HG03064 (cell line): Measurements from ENCODE around the gene TOM1L2.
"Not testable (repeated sequence)": the region's sequence is repeated elsewhere in the genome, so short reads cannot be mapped to it uniquely, and the experiment has no call there.

Experiments used
- ATAC-seq: cut with Tn5 transposase; IDR thresholded peaks from one replicate; pipeline ENCODE4 v1.9.1; 2021; ENCODE audit warnings: low read depth; ENCODE audit not compliant: unreplicated experiment

TOM1L2 gene

DNA sequence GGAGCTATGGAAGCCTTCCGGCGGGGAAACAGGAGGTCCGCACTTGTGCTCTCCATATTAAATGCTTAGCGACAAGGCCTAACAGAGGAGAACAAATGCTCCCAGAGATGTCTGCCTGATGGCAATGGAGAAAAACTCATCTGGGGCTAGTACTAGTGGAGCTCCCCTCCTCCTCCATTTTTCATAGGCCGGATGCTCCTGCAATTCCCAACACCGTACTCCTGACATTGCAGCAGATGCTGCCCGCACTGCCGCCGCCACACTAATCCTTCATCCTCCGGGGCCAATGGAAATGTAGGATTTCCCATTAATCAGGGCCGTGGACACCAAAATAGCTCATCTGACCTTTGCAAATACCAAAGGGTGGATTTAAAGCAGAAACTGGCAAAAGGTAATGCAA, 27.5 kb downstream of the TOM1L2 start:
- no peak for ATAC-seq

DNA sequence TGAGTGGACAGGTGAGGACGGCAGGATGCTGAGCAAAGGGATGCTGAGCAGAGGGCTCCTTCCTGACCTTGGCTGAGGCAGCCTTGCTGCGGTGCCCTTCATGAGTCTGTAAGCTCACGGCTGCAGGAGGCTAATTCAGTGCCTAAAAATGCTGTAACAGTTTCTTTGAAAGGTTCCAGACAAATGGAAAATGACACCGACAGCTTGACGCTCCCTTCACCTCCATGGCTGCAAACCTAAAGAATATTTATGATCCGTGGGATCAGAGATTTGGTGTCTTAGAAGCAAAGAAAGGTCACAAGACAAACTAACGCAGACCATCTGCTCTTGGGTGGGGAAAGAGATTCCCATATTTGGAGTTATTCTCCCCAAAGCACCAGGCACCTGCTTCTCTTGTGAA, 28.0 kb downstream of the TOM1L2 start:
- no peak for ATAC-seq

DNA sequence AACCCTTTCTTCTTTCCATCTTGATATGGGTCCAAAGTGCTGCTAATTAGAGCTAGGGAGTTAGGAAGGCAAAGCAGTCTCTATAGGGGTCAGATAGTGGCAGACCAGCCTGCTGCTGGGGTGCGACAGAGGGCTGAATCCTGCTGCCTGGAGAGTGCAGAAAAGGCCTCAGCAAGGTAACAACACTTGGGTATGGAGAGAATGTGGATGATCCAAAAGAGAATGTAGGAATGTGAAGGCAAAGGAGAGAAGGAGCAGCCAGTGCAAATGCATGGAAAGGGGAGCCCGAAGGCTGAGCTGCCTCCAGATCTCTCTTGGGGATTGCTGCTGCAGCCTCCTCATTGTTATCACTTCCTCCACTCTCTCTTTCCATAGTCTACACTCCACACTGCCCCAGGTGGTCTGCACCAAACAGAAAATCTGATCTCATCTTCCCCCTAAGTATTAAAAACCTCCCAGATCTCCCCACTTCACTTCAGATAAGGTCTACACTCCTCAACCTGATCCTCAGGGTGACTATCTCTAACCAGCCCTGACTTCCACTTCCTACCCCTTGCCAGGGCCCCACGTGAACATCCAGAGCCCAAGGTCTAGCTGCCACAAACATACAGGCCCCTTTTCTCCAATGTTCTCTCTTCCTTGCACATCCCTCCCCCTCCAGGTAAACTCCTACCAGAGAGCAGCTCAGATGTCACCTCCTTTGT, 28.8 kb downstream of the TOM1L2 start:
- no peak for ATAC-seq

- no peak for ATAC-seq
Observed at GRCh38 chr17:17942846-17943245, 29.4 kb downstream of the TOM1L2 start.

GRCh38 chr17:17941015-17941414, 31.2 kb downstream of the TOM1L2 start:
- no peak for ATAC-seq

DNA sequence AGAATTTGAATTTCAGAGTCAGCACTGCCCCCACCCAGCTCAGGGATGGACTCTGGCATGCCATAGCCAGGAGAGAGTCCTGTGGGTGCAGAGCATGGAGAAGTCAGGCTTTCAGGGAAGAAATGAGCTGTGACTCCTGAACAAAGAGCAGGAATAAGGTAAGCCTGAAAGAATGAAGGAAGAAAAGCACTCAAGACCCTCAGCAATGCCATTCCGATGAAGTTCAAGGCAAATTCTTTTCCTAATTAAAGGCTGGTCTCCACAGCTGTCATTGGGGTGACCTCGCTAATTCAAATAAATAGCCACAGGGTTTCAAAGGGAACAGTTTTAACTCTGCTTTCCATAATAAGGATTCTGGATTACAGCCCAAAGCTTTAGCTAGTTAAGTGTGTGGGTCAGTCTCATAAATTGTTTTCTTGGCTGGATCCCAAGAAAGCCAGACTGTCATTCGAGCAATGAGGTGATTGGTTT, 31.7 kb downstream of the TOM1L2 start:
- ATAC-seq = no peak

- not testable (repeated sequence) for ATAC-seq
Observed at GRCh38 chr17:17939941-17940340, 32.3 kb downstream of the TOM1L2 start.

- ATAC-seq = no peak
Observed at GRCh38 chr17:17938388-17939107, 33.7 kb downstream of the TOM1L2 start.

- no peak for ATAC-seq
Observed at GRCh38 chr17:17937958-17938357, 34.2 kb downstream of the TOM1L2 start.

GRCh38 chr17:17937201-17937853, 34.9 kb downstream of the TOM1L2 start:
- ATAC-seq = no peak

DNA sequence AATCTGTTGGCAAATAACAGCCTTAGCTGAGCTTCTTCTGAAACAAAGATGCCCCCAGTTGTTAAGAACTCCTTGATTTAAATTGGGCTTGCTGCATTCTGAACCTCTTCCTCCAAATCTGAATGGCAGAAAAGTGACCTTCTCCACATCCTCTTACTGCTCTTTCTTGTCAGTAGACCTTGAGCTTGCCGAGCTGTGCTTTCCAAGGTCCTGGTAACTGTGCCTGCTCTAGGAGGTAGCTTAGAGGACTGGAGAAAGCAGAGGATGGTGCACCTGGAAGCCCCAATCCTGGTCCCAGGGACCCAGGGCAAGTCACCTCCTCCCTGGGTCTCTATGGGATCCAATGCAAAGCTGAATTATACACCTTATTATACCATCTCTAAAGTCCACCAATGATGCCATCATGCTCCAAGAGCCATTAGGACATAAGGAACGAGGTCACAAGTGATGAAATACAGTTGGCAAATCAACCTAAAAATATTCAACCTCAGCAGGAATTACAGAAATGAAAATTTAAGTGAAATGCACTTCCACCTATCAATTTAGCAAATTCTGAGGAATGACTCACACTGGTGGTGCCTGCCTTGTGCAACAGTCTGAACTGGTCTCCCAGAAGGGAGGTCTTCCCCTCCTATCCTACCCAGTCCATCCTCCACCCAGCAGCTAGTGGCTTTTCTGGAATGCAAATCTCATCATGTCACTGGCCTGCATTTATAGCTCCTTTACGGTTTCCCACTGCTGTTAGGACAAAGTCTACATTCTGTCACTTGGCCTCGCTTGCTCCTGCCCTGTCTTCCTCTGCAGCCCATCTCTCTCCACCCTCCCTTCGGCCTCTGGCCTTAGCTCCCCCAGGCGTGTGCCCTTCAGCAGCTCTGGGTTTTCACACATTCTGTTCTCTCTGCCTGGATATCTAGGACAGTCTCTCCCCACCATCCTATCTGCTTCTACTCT, 36.6 kb downstream of the TOM1L2 start:
- ATAC-seq = no peak

- no peak for ATAC-seq
Observed at GRCh38 chr17:17934806-17935205, 37.4 kb downstream of the TOM1L2 start.

- no peak for ATAC-seq
Observed at GRCh38 chr17:17934214-17934613, 38.0 kb downstream of the TOM1L2 start.

DNA sequence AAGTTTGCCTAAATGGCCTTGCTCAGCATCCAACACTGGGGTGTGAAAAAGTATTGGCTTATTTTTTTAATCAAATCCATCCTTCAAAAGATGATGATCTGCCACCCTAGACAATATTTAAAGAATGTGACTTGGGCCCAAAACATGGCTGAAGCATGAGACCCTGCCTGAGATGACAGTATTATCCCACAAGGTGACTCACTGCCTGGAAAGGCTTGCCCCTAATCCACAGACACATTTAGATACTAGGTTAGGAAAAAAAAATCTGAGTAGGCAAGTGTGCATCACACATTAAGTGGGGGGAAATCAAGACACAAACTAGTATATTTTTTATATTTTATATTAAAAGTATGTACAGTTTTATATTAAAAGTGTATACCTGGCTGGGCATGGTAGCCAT, 38.4 kb downstream of the TOM1L2 start:
- no peak for ATAC-seq

DNA sequence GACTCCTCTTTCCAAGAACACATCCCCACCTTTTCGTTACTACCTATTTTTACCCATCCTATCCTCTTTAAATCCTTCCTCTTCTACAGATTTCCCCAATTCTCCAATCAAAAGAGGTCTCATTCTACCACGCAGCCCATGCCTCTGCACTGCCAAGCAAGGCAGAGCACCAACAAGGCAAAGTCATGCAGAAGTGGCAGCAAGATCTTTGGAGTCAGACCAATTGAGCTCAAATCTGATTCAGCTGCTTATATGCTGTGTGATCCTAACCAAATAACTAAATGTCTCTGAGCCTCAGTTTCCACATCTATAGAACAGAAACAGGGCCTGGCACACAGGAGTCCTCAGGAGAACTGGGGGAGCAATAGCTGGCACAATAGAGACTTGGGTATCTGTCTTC, 41.0 kb downstream of the TOM1L2 start:
- no peak for ATAC-seq

- no peak for ATAC-seq
Observed at GRCh38 chr17:17930674-17931073, 41.5 kb downstream of the TOM1L2 start.

GRCh38 chr17:17929655-17930380, 42.4 kb downstream of the TOM1L2 start:
- ATAC-seq = no peak

DNA sequence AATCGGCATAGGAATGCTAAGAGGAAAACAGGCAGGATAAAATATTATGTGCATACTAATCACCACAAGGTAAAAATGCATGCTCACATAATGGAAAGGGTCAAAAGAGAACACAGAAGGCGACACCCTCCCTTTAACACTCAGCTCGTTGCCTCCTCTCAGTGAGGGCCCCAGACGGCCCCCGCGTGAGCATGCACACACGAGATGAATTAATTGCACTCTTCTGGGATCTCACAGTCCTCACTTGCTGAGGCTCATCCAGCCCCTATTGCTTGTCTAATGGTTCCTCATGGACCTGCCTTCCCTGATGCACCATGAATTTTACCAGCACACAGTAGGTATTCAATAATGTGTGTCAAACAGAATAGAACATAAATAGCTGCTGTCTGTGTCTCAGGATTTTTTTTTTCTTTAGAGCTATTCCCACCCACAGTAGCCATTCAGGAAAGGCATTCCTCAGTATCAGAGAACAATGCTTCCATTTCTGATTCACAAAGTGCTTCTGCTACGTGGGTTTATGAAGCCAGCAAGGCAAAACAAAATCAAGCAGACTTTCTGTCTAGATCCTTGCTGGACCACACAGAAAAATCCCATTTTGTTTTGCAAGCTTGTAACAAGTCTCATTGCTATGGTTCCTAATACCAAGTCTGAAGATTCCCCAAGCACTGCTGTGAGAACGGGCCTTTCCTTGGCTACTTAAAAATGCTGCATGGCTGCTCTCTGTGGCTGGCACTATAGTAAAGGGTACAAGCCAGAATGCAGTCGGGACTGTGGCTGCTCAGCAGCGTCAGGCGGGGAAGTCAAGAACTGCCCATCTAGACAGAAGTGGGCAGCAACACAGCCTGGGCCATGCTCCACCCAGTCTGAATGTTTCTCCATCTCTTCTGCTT, 43.6 kb downstream of the TOM1L2 start:
- ATAC-seq = no peak
